ENCODE results near the gene DCLK1. TPM values are rescaled to one million over a fixed set of nuclear protein-coding genes. Genes with fewer than 3 reads are reported as not detected.

The DCLK1 gene
- total RNA-seq, 1 experiment from 2014 or later: 0.10 TPM

GRCh38 chr13:36124236-36124822 is 6.9 kb downstream of the DCLK1 start:
- Histone ChIP-seq H3K9ac (ENCODE audit: low read length) (no peak overlapping the region), H3K27me3 (ENCODE audit: insufficient read depth, low read length) (no peaks in the 10 kb centered on the region), H4K20me1 (ENCODE audit: insufficient read depth) (no peaks in the 10 kb centered on the region), H3K4me2 (ENCODE audit: low read length) (no peak overlapping the region), H2AFZ (ENCODE audit: low read depth, low read length, poor library complexity, severe bottlenecking) (no peak overlapping the region), H3K9me2 (ENCODE audit: insufficient read depth) (no peaks in the 10 kb centered on the region), H3K27ac (ENCODE audit: low read depth, low read length) (no peak overlapping the region), H3K4me3 (replicated peaks in 1 of 2; ENCODE audit: low read depth in 1 of 2, low read length in 2 of 2) (no peak overlapping the region), H3K4me1 (ENCODE audit: control insufficient read depth in 1 of 2, insufficient read depth in 2 of 2, low read length in 2 of 2) (no peaks in the 10 kb centered on the region), H3K36me3 (ENCODE audit: control insufficient read depth in 1 of 2, insufficient read depth in 2 of 2, low read length in 2 of 2) (no peaks in the 10 kb centered on the region), H3K79me2 (ENCODE audit: insufficient read depth, low read length) (no peaks in the 10 kb centered on the region), H3K9me3 (ENCODE audit: control insufficient read depth in 1 of 2, insufficient read depth in 1 of 2, low read depth in 1 of 2, low read length in 2 of 2) (peaks cover 0 to 29% of the 10 kb centered on the region in 2 experiments; a peak in 2 of 4 replicates)
- TF ChIP-seq SIN3A (IDR thresholded peaks at IDR 0.05; ENCODE audit: low read depth) (no peak), YY1 (IDR thresholded peaks at IDR 0.05; ENCODE audit: extremely low read depth, insufficient replicate concordance, low read depth, low read length) (no peak)
- ChIA-PET POLR2A (no interaction called here), RAD21 (ENCODE audit: low non-redundant PET in 1 of 2, low total read pairs in 2 of 2, uncharacterized antibody in 2 of 2, unreplicated experiment in 2 of 2) (no interaction called here), CTCF (no interaction called here)
- intact Hi-C loops (cut with micrococcal nuclease): no loop called here
- no peak for DNase-seq (ENCODE audit: low read depth, low spot score)
- ATAC-seq: no peak
- no TSS peak for BruUV-seq (replicated peaks)

- Histone ChIP-seq H3K27ac (ENCODE audit: low read depth, low read length) (no peak overlapping the region), H3K9ac (ENCODE audit: low read length) (no peak overlapping the region), H3K9me2 (ENCODE audit: insufficient read depth) (no peaks in the 10 kb centered on the region), H3K79me2 (ENCODE audit: insufficient read depth, low read length) (no peaks in the 10 kb centered on the region), H2AFZ (ENCODE audit: low read depth, low read length, poor library complexity, severe bottlenecking) (no peak overlapping the region), H3K27me3 (ENCODE audit: insufficient read depth, low read length) (no peaks in the 10 kb centered on the region), H3K36me3 (ENCODE audit: control insufficient read depth in 1 of 2, insufficient read depth in 2 of 2, low read length in 2 of 2) (no peaks in the 10 kb centered on the region), H3K9me3 (ENCODE audit: control insufficient read depth in 1 of 2, insufficient read depth in 1 of 2, low read depth in 1 of 2, low read length in 2 of 2) (peaks cover 0 to 9% of the 10 kb centered on the region in 2 experiments; a peak in 1 of 4 replicates), H4K20me1 (ENCODE audit: insufficient read depth) (no peaks in the 10 kb centered on the region), H3K4me3 (replicated peaks in 1 of 2; ENCODE audit: low read depth in 1 of 2, low read length in 2 of 2) (no peak overlapping the region), H3K4me2 (ENCODE audit: low read length) (no peak overlapping the region), H3K4me1 (ENCODE audit: control insufficient read depth in 1 of 2, insufficient read depth in 2 of 2, low read length in 2 of 2) (no peaks in the 10 kb centered on the region)
- ATAC-seq (no peak), DNase-seq (ENCODE audit: low read depth, low spot score) (no peak)
- no TSS peak for BruUV-seq (replicated peaks)
- intact Hi-C loops (cut with micrococcal nuclease): no loop called here
- POLR2A ChIA-PET: no interaction called here
- RAD21 ChIA-PET (ENCODE audit: low non-redundant PET in 1 of 2, low total read pairs in 2 of 2, uncharacterized antibody in 2 of 2, unreplicated experiment in 2 of 2): no interaction called here
- TF ChIP-seq EGR1 (IDR thresholded peaks at IDR 0.05; ENCODE audit: low read depth) (no peak), MAX (IDR thresholded peaks at IDR 0.05) (no peak), ELF1 (IDR thresholded peaks at IDR 0.05; ENCODE audit: borderline replicate concordance, low read depth) (no peak), SP1 (IDR thresholded peaks at IDR 0.05; ENCODE audit: low read depth) (no peak), ZFX (IDR thresholded peaks at IDR 0.05) (no peak), REST (IDR thresholded peaks at IDR 0.05; ENCODE audit: low read depth) (no peak), POLR2A (IDR thresholded peaks at IDR 0.05; ENCODE audit: borderline replicate concordance, extremely low read depth, insufficient read depth, insufficient read length) (no peak), ZNF274 (IDR thresholded peaks at IDR 0.05; ENCODE audit: low read depth, low read length) (no peak), POLR2AphosphoS5 (IDR thresholded peaks at IDR 0.05; ENCODE audit: low read depth, low read length) (no peak), CEBPB (IDR thresholded peaks at IDR 0.05; ENCODE audit: low read depth) (no peak), TCF7L2 (IDR thresholded peaks at IDR 0.05; ENCODE audit: borderline replicate concordance, extremely low read depth, insufficient read depth, insufficient read length) (no peak), SIN3A (IDR thresholded peaks at IDR 0.05; ENCODE audit: low read depth) (no peak), EZH2phosphoT487 (IDR thresholded peaks at IDR 0.05; ENCODE audit: borderline replicate concordance) (no peak)
- CTCF ChIA-PET: no interaction called here
Measured at GRCh38 chr13:36115306-36115705, 15.9 kb downstream of the DCLK1 start.
